K562 (cell line): ENCODE measurements around the gene APC2. TPM values are rescaled to one million over a fixed set of nuclear protein-coding genes. Genes with fewer than 3 reads are reported as not detected.

ENCODE experiments used
- ATF7 ChIP-seq: fragments of 450-650 bp; IDR thresholded peaks from 2 replicates; pipeline ENCODE4 v1.7.1; 2014; ENCODE audit warnings: mild to moderate bottlenecking, moderate library complexity
- E2F4 ChIP-seq: sonication (generic); formaldehyde crosslinking; IDR thresholded peaks from 2 replicates; pipeline ENCODE4 v1.8.0; 2022; ENCODE audit warnings: mild to moderate bottlenecking, low read depth, missing genetic modification reagents
- FOXA1 ChIP-seq: fragments of 450-650 bp; IDR thresholded peaks from 2 replicates; pipeline ENCODE4 v1.6.1; 2016; ENCODE audit warnings: mild to moderate bottlenecking, borderline replicate concordance
- HMBOX1 ChIP-seq: sonication (generic); IDR thresholded peaks from 2 replicates; pipeline ENCODE4 v1.6.1; 2016
- KLF10 ChIP-seq: fragments of 250-450 bp; sonication (Bioruptor Pico); IDR thresholded peaks from 2 replicates; pipeline ENCODE4 v1.6.1; 2021; ENCODE audit warnings: matching md5 sums
- L3MBTL2 ChIP-seq: fragments of 450-650 bp; IDR thresholded peaks from 2 replicates; pipeline ENCODE4 v1.6.1; 2016; ENCODE audit warnings: mild to moderate bottlenecking, moderate library complexity
- MCM3 ChIP-seq: fragments of 450-650 bp; IDR thresholded peaks from 2 replicates; pipeline ENCODE4 v1.6.1; 2016
- RBM22 ChIP-seq: fragments of 200-400 bp; formaldehyde crosslinking; IDR thresholded peaks from 2 replicates; pipeline ENCODE4 v1.6.1; 2018; ENCODE audit warnings: low read length, low read depth; ENCODE audit not compliant: poor library complexity, severe bottlenecking
- SAP30 ChIP-seq: fragments of 200-600 bp; sonication (generic); IDR thresholded peaks from 2 replicates; pipeline ENCODE4 v1.6.1; 2012; ENCODE audit warnings: borderline replicate concordance, low read depth, mild to moderate bottlenecking, moderate library complexity, low read length, control low read depth, inconsistent platforms; ENCODE audit not compliant: insufficient read depth, poor library complexity, severe bottlenecking
- SP1 ChIP-seq: sonication (generic); formaldehyde crosslinking; IDR thresholded peaks from 2 replicates; pipeline ENCODE4 v1.8.1; 2022; ENCODE audit warnings: mild to moderate bottlenecking, missing genetic modification reagents
- SP2 ChIP-seq: IDR thresholded peaks from 2 replicates; pipeline ENCODE4 v1.6.1; 2011; ENCODE audit warnings: mild to moderate bottlenecking, low read depth, low read length, moderate library complexity; ENCODE audit not compliant: poor library complexity, severe bottlenecking; ENCODE audit errors: extremely low read depth
- ZNF263 ChIP-seq: sonication (generic); formaldehyde crosslinking; IDR thresholded peaks from 2 replicates; pipeline ENCODE4 v1.8.0; 2022; ENCODE audit warnings: mild to moderate bottlenecking, missing genetic modification reagents, borderline replicate concordance
- ZNF695 ChIP-seq: fragments of 450-650 bp; formaldehyde crosslinking; IDR thresholded peaks from 2 replicates; pipeline ENCODE4 v1.4.0; 2020; ENCODE audit warnings: mild to moderate bottlenecking, moderate library complexity
- ZNF76 ChIP-seq: fragments of 250-450 bp; sonication (Bioruptor Pico); IDR thresholded peaks from 2 replicates; pipeline ENCODE4 v1.4.0; 2020; ENCODE audit warnings: mild to moderate bottlenecking, moderate library complexity, borderline replicate concordance
- polyA plus RNA-seq, 8 experiments: library from polyadenylated mRNA; depleted of rRNA in 4 of 8; stranded (reverse) in 5 of 8; unstranded in 3 of 8; fragments of >200 nt; fragmentation: Nextera tagmentation in 2 of 8; fragmentation: Illumina TruSeq in 1 of 8; extraction: Ambion mirVana in 2 of 8; extraction: Trizol in 1 of 8; gene quantifications; 2 replicates each; pipeline versions ENCODE4 v1.2.1 to v1.2.3, GENCODE V29; 2011 to 2014; ENCODE audit warnings: inconsistent platforms in 1 of 8, missing spikeins in 1 of 8
- total RNA-seq, 7 experiments: library from RNA; depleted of rRNA in 6 of 7; stranded (reverse); fragments of >200 nt in 6 of 7; fragmentation: Illumina TruSeq in 2 of 7; extraction: Trizol in 2 of 7; gene quantifications; 2 replicates each; pipeline versions ENCODE4 v1.2.1 to v1.2.3, GENCODE V29; 2011 to 2021; ENCODE audit warnings: low replicate concordance in 1 of 7
- TF ChIP-seq, protein P1 (sequence below): fragments of 250-450 bp; sonication (Bioruptor Pico); IDR thresholded peaks from 2 replicates; pipeline ENCODE4 v1.9.0; 2021; ENCODE audit warnings: mild to moderate bottlenecking

APC2 gene
- total and polyA plus RNA-seq, 9 of the 15 experiments (the other 6 are each of a cell fraction or from before 2014, with no cell fraction given): 0.01 to 0.40 (median 0.05) TPM; not detected in 3

DNA sequence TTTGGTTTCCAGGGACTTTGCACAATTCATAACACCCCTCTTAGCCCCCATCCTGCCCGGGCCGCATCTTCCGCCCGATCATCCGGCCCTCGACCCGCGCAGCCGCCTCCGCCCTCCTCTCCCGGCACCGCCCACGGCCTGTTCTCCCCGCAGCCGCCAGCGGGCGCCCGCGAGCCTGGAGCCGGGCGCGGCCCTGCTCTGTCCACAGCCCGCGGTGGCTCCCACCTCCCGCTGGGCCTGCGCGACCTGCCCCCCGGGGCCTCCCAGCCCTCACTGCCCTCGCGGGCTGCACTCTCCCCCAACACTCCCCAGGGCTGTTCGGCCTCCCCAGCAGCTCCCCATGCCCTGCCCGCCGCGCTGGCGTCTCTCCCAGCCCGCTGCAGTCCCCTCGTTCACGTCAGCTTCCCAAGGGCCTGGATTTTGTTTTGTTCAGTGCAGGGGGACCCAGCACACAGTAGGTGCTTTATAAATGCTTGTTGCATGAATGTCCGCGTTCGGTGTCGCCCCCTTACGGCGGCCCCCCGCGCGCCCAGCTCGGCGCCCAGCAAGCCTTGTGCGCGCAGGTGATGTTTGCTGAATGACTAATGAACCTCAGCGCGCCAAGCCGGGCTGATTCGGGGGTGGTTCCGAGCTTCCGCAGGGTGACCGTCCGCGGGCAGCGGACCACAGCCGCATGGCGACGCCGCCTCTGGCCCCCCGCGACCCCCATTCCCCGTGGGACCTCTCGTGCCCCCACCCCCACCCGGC, 4.6 kb upstream of the APC2 start (continued):
- TF ChIP-seq SAP30 (no peak), KLF10 (no peak), SP1 (CRISPR knock-in tag) (peak; percentile 70), ZNF263 (peak; percentile 74; the same call in 1 of the 2 replicates), L3MBTL2 (peak; percentile 47; the same call in 1 of the 2 replicates), MCM3 (no peak), SP2 (no peak), ZNF76 (CRISPR knock-in tag) (no peak), HMBOX1 (no peak), ATF7 (peak; percentile 50; the same call in 1 of the 2 replicates), FOXA1 (no peak), E2F4 (no peak), RBM22 (no peak), ZNF695 (CRISPR knock-in tag) (no peak)
- TF ChIP-seq, protein P1, sequence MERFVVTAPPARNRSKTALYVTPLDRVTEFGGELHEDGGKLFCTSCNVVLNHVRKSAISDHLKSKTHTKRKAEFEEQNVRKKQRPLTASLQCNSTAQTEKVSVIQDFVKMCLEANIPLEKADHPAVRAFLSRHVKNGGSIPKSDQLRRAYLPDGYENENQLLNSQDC: no peak
